ENCODE data around the gene ABCA12.

GRCh38 chr2:215038421-215038820 lies 100.0 kb downstream of the ABCA12 start:
- TF ChIP-seq POLR2A (IDR thresholded peaks at IDR 0.05; ENCODE audit: low read length), result no peak
- TF ChIP-seq CTCF (IDR thresholded peaks at IDR 0.05), result no peak
- TF ChIP-seq USF2 (IDR thresholded peaks at IDR 0.05), result no peak
- no peak for TF ChIP-seq EP300 (IDR thresholded peaks at IDR 0.05)
- TF ChIP-seq JUN (IDR thresholded peaks at IDR 0.05), result no peak
- TF ChIP-seq CBX2 (IDR thresholded peaks at IDR 0.05; ENCODE audit: borderline replicate concordance, low read depth), result no peak
- TF ChIP-seq ZC3H11A (IDR thresholded peaks at IDR 0.05), result no peak
- TF ChIP-seq E2F6 (IDR thresholded peaks at IDR 0.05; ENCODE audit: borderline replicate concordance, low read depth), result no peak
- no peak for TF ChIP-seq HOXA7 (CRISPR knock-in tag; IDR thresholded peaks at IDR 0.05)
- no peak for TF ChIP-seq MYC (IDR thresholded peaks at IDR 0.05; ENCODE audit: borderline replicate concordance, low read length)
- TF ChIP-seq RCOR1 (IDR thresholded peaks at IDR 0.05; ENCODE audit: low read depth, low read length), result no peak
- TF ChIP-seq MAX (IDR thresholded peaks at IDR 0.05), result no peak
